HepG2 (cell line): ENCODE results near the gene KITLG. TPM values are rescaled to one million over a fixed set of nuclear protein-coding genes. Genes with fewer than 3 reads are reported as not detected.

Experiments
- ATAC-seq: fragments of 200-7000 bp; cut with Tn5 transposase; 3 replicates; pipeline ENCODE4 v1.9.1; 2020; ENCODE audit warnings: mild to moderate bottlenecking, moderate library complexity
- BruUV-seq: library from RNA; stranded (reverse); fragments of 400-500 nt; replicated peaks from 2 replicates; lab custom pipeline; 2021; lab: Mats Ljungman, UMichigan
- CTCF ChIA-PET: fragments of 300-600 bp; formaldehyde crosslinking; extraction: SDS; loops from one replicate; lab custom pipeline; 2021; ENCODE audit warnings: low total read pairs, inconsistent platforms, low intra/inter-chr PET ratio; lab: Yijun Ruan, JAX
- POLR2A ChIA-PET: fragments of 350-600 bp; sonication (Branson Sonifier 250); formaldehyde crosslinking; loops from one replicate; lab custom pipeline; 2020; ENCODE audit warnings: antibody characterized with exemption, inconsistent platforms; lab: Yijun Ruan, JAX
- DNase-seq: peaks from one replicate; pipeline ENCODE4 v3.0.0-alpha.2; 2015; ENCODE audit warnings: low spot score
- FAIRE-seq: peaks from 3 replicates; lab custom pipeline; 2011; peaks lifted over from hg19 to GRCh38; lab: Jason Lieb, UNC
- H2AFZ ChIP-seq: one replicate; pipeline ENCODE4 v1.6.1; 2011; ENCODE audit warnings: low read length, inconsistent platforms
- H3K27ac ChIP-seq: fragments of 300-600 bp; 3 replicates; pipeline ENCODE4 v1.8.0; 2011; ENCODE audit warnings: mixed run types, mild to moderate bottlenecking, mixed read lengths, low read length, inconsistent platforms; ENCODE audit not compliant: insufficient read depth; ENCODE audit errors: extremely low read length
- H3K27me3 ChIP-seq, 2 experiments: fragments of 200-600 bp in 1 of 2; 2 replicates in 1 of 2; 3 replicates in 1 of 2; pipeline versions ENCODE4 v1.6.0 to v1.8.0; 2011; ENCODE audit warnings: low read length in 2 of 2, mild to moderate bottlenecking in 2 of 2, moderate library complexity in 2 of 2, inconsistent platforms in 1 of 2; ENCODE audit not compliant: insufficient read depth in 2 of 2, control insufficient read depth in 1 of 2
- H3K36me3 ChIP-seq, 2 experiments: fragments of 200-600 bp in 1 of 2; replicated peaks in 1 of 2; 2 replicates in 1 of 2; 3 replicates in 1 of 2; pipeline versions ENCODE4 v1.5.1 to v1.8.0; 2011; ENCODE audit warnings: low read length in 2 of 2, inconsistent platforms in 1 of 2; ENCODE audit not compliant: insufficient read depth in 2 of 2, control insufficient read depth in 1 of 2
- H3K4me1 ChIP-seq: 2 replicates; pipeline ENCODE4 v1.5.1; 2012; ENCODE audit warnings: low read length, inconsistent platforms; ENCODE audit not compliant: insufficient read depth
- H3K4me2 ChIP-seq: 2 replicates; pipeline ENCODE4 v1.6.0; 2011; ENCODE audit warnings: low read depth, low read length, inconsistent platforms
- H3K4me3 ChIP-seq, 3 experiments: fragments of 200-600 bp in 1 of 3; sonication (generic), shearing (Covaris generic) in 1 of 3; replicated peaks in 1 of 3; 2 replicates each; pipeline ENCODE4 v1.5.1; 2011 to 2016; ENCODE audit warnings: low read length in 3 of 3, inconsistent platforms in 2 of 3, low read depth in 2 of 3, mild to moderate bottlenecking in 2 of 3, control low read depth in 1 of 3, mixed read lengths in 1 of 3; ENCODE audit not compliant: insufficient read depth in 1 of 3
- H3K79me2 ChIP-seq: one replicate; pipeline ENCODE4 v1.6.1; 2011; ENCODE audit warnings: low read length, inconsistent platforms; ENCODE audit not compliant: insufficient read depth
- H3K9ac ChIP-seq: 2 replicates; pipeline ENCODE4 v1.6.0; 2011; ENCODE audit warnings: mild to moderate bottlenecking, low read depth, low read length, inconsistent platforms; ENCODE audit not compliant: insufficient read depth
- H3K9me3 ChIP-seq: 2 replicates; pipeline ENCODE4 v1.5.1; 2012; ENCODE audit warnings: mild to moderate bottlenecking, low read length
- H4K20me1 ChIP-seq: 2 replicates; pipeline ENCODE4 v1.6.0; 2011; ENCODE audit warnings: inconsistent platforms, mild to moderate bottlenecking, low read length, moderate library complexity; ENCODE audit not compliant: insufficient read depth
- AHR ChIP-seq: IDR thresholded peaks from 2 replicates; pipeline ENCODE4 v1.6.1; 2018; ENCODE audit warnings: missing genetic modification reagents, missing compliant biosample characterization
- DBP ChIP-seq: sonication (generic); formaldehyde crosslinking; IDR thresholded peaks from 2 replicates; pipeline ENCODE4 v1.4.0; 2020; ENCODE audit warnings: missing genetic modification reagents; ENCODE audit errors: not compliant biosample characterization
- HMG20A ChIP-seq: IDR thresholded peaks from 2 replicates; pipeline ENCODE4 v1.6.1; 2016; ENCODE audit warnings: borderline replicate concordance
- IKZF1 ChIP-seq: fragments of 450-650 bp; IDR thresholded peaks from 2 replicates; pipeline ENCODE4 v1.7.1; 2016
- MIXL1 ChIP-seq: IDR thresholded peaks from 2 replicates; pipeline ENCODE4 v1.6.1; 2016
- SP2 ChIP-seq: sonication (generic); formaldehyde crosslinking; IDR thresholded peaks from 2 replicates; pipeline ENCODE4 v1.5.1; 2020; ENCODE audit warnings: mild to moderate bottlenecking, missing genetic modification reagents
- SYNCRIP ChIP-seq: fragments of 200-400 bp; formaldehyde crosslinking; IDR thresholded peaks from 2 replicates; pipeline ENCODE4 v1.6.1; 2018; ENCODE audit warnings: mild to moderate bottlenecking, low read depth, low read length; ENCODE audit not compliant: insufficient read depth
- THAP8 ChIP-seq: sonication (generic); formaldehyde crosslinking; IDR thresholded peaks from 2 replicates; pipeline ENCODE4 v1.5.1; 2020; ENCODE audit warnings: missing genetic modification reagents, mild to moderate bottlenecking, borderline replicate concordance
- ZBTB21 ChIP-seq: sonication (generic); formaldehyde crosslinking; IDR thresholded peaks from 2 replicates; pipeline ENCODE4 v1.4.0; 2020; ENCODE audit warnings: missing genetic modification reagents
- ZFP36L1 ChIP-seq: sonication (generic); formaldehyde crosslinking; IDR thresholded peaks from 2 replicates; pipeline ENCODE4 v1.8.0; 2022; ENCODE audit warnings: mild to moderate bottlenecking, missing genetic modification reagents, moderate library complexity
- ZKSCAN5 ChIP-seq: sonication (generic); formaldehyde crosslinking; IDR thresholded peaks from 2 replicates; pipeline ENCODE4 v1.5.1; 2020; ENCODE audit warnings: mild to moderate bottlenecking, missing genetic modification reagents
- ZNF17 ChIP-seq: sonication (generic); formaldehyde crosslinking; IDR thresholded peaks from 2 replicates; pipeline ENCODE4 v1.5.0; 2020; ENCODE audit warnings: mild to moderate bottlenecking, missing genetic modification reagents
- ZNF263 ChIP-seq: sonication (generic); formaldehyde crosslinking; IDR thresholded peaks from 2 replicates; pipeline ENCODE4 v1.4.0; 2020; ENCODE audit warnings: missing genetic modification reagents
- ZNF318 ChIP-seq: sonication (generic); formaldehyde crosslinking; IDR thresholded peaks from 2 replicates; pipeline ENCODE4 v1.4.0; 2020; ENCODE audit warnings: mild to moderate bottlenecking, missing genetic modification reagents
- WGBS: methylation state at CpG from one replicate; pipeline ENCODE4 v1.1.6; 2017; ENCODE audit warnings: low lambda C conversion rate; 5-methylcytosine and 5-hydroxymethylcytosine counted together
- in situ Hi-C: cut with HindIII; loops from 2 replicates; pipeline ENCODE4 v1.10.0; 2017; ENCODE audit warnings: low pct_unique_long_range_greater_than_20kb; ENCODE audit not compliant: extremely low pct_ligation_motif_present
- intact Hi-C: fragments of 100-400 bp; cut with micrococcal nuclease; formaldehyde crosslinking; loops from one replicate; pipeline ENCODE4 v1.10.0; 2022; ENCODE audit not compliant: unreplicated experiment
- polyA plus RNA-seq, 8 experiments: library from polyadenylated mRNA; depleted of rRNA in 3 of 8; stranded (reverse) in 7 of 8; unstranded in 1 of 8; fragments of >200 nt; fragmentation: Illumina TruSeq in 4 of 8; extraction: Trizol in 4 of 8; gene quantifications; 2 replicates each; pipeline versions ENCODE4 v1.2.1 to v1.2.3, GENCODE V29; 2011 to 2016; ENCODE audit warnings: low read depth in 4 of 8, missing spikeins in 1 of 8, mixed read lengths in 1 of 8; ENCODE audit not compliant: insufficient read depth in 1 of 8
- total RNA-seq, 5 experiments: library from RNA; depleted of rRNA; stranded (reverse); fragments of >200 nt; fragmentation: Illumina TruSeq; extraction: Trizol; gene quantifications; 2 replicates each; pipeline ENCODE4 v1.2.3, GENCODE V29; 2016; ENCODE audit warnings: low read depth in 1 of 5

Gene KITLG
- total and polyA plus RNA-seq, 2 of the 13 experiments (the other 11 are each of a cell fraction or from before 2014, with no cell fraction given), result 0.66 to 4.3 TPM

- ChIA-PET CTCF (no interaction called here), POLR2A (no interaction called here)
- no peak overlapping the region for H3K4me2 ChIP-seq
- no peaks in the 10 kb centered on the region for H3K36me3 ChIP-seq
- no peak overlapping the region for H3K9ac ChIP-seq
- WGBS, result 27% methylated on average over 1 of the region's 1 CpG
- H2AFZ ChIP-seq, result no peak overlapping the region
- intact Hi-C loops (loop anchor here (5.0 kb wide), 1 partner anchor 347 kb away; no protein-coding TSS in a partner anchor), in situ Hi-C loops (no loop called here)
- no peak overlapping the region for H3K4me3 ChIP-seq
- BruUV-seq, result no TSS peak
- no peaks in the 10 kb centered on the region for H3K9me3 ChIP-seq
- H3K27me3 ChIP-seq, result no peaks in the 10 kb centered on the region
- FAIRE-seq (no peak), DNase-seq (no peak), ATAC-seq (no peak)
- no peaks in the 10 kb centered on the region for H3K79me2 ChIP-seq
- no peak overlapping the region for H3K27ac ChIP-seq
- H3K4me1 ChIP-seq, result no peaks in the 10 kb centered on the region
- no peaks in the 10 kb centered on the region for H4K20me1 ChIP-seq
- no peak for TF ChIP-seq THAP8 (CRISPR knock-in tag)
- TF ChIP-seq IKZF1, result no peak
- TF ChIP-seq ZFP36L1 (CRISPR knock-in tag), result no peak
- TF ChIP-seq ZNF263 (CRISPR knock-in tag), result no peak
- TF ChIP-seq ZBTB21 (CRISPR knock-in tag), result no peak
- no peak for TF ChIP-seq DBP (CRISPR knock-in tag)
- TF ChIP-seq SP2 (CRISPR knock-in tag), result no peak
- TF ChIP-seq AHR, result no peak
- TF ChIP-seq MIXL1, result no peak
- TF ChIP-seq HMG20A, result no peak
- no peak for TF ChIP-seq ZNF318 (CRISPR knock-in tag)
- no peak for TF ChIP-seq ZNF17 (CRISPR knock-in tag)
- TF ChIP-seq ZKSCAN5 (CRISPR knock-in tag), result no peak
- TF ChIP-seq SYNCRIP, result no peak
These were observed 130.1 kb downstream of the KITLG start for GRCh38 chr12:88450136-88450535.
